ENCODE data around the gene KCNH2.

DNA sequence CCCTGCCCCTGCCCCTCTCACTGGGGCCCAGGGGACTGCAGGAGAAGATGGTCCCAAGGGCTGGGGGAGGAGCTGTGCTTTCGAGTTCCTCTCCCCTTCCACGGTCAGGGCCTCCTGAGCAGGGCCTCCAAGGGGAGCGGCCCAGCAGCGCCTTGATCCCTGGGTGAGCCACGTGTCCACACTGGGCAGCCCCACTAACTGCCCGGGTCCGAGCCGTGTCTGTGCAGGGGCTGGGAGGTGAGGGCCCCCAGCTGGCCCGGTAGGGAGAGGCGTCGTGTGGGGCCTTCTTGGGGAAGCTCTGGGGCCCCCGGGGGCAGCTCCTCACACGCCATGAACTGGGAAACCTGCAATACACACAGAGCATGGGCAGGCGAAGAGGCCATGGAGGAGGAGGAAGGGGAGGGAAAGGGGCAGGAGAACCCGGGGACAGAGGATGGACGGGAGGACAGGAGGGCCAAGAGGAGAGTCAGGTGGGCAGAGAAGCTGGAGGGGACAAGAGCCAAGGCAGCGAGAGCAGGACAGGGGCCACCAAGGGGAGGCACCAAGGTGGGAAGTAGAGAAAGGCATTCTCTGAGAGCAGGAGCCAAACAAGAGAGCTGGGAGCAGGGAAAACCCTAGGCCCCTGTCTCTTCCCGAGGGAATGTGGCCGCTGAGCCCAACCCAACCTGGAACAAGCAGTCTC, 32.8 kb downstream of the KCNH2 start:
- TF ChIP-seq BHLHE40 (IDR thresholded peaks at IDR 0.05; ENCODE audit: borderline replicate concordance): no peak
- TF ChIP-seq SP1 (IDR thresholded peaks at IDR 0.05): no peak
- no peak for TF ChIP-seq FOXK2 (IDR thresholded peaks at IDR 0.05)
- no peak for TF ChIP-seq LEF1 (IDR thresholded peaks at IDR 0.05; ENCODE audit: borderline replicate concordance)
- TF ChIP-seq, protein P1, sequence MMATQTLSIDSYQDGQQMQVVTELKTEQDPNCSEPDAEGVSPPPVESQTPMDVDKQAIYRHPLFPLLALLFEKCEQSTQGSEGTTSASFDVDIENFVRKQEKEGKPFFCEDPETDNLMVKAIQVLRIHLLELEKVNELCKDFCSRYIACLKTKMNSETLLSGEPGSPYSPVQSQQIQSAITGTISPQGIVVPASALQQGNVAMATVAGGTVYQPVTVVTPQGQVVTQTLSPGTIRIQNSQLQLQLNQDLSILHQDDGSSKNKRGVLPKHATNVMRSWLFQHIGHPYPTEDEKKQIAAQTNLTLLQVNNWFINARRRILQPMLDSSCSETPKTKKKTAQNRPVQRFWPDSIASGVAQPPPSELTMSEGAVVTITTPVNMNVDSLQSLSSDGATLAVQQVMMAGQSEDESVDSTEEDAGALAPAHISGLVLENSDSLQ (IDR thresholded peaks at IDR 0.05): no peak
- TF ChIP-seq SUZ12 (IDR thresholded peaks at IDR 0.05): no peak
- no peak for TF ChIP-seq FOXA1 (IDR thresholded peaks at IDR 0.05)
- TF ChIP-seq ZNF384 (IDR thresholded peaks at IDR 0.05): no peak

Data from HEK293T (cell line).